Neural cell (in vitro differentiated cells): Measurements from ENCODE around the gene CYP11A1.

Source experiments
- EZH2 ChIP-seq: fragments of 200-600, 300-800 bp; shearing (Covaris generic), sonication (generic); IDR thresholded peaks from 2 replicates; pipeline ENCODE4 v1.6.1; 2014; ENCODE audit warnings: antibody characterized with exemption, low read length, borderline replicate concordance, mild to moderate bottlenecking; ENCODE audit not compliant: insufficient read depth, poor library complexity, severe bottlenecking
- TF ChIP-seq, protein P1 (sequence below): fragments of 450-650 bp; IDR thresholded peaks from 2 replicates; pipeline ENCODE4 v1.5.1; 2014; ENCODE audit warnings: antibody characterized with exemption, mild to moderate bottlenecking, moderate library complexity; ENCODE audit not compliant: poor library complexity, severe bottlenecking
- TF ChIP-seq, protein P2 (sequence below): IDR thresholded peaks from 2 replicates; pipeline ENCODE4 v1.6.1; 2012; ENCODE audit warnings: borderline replicate concordance

DNA sequence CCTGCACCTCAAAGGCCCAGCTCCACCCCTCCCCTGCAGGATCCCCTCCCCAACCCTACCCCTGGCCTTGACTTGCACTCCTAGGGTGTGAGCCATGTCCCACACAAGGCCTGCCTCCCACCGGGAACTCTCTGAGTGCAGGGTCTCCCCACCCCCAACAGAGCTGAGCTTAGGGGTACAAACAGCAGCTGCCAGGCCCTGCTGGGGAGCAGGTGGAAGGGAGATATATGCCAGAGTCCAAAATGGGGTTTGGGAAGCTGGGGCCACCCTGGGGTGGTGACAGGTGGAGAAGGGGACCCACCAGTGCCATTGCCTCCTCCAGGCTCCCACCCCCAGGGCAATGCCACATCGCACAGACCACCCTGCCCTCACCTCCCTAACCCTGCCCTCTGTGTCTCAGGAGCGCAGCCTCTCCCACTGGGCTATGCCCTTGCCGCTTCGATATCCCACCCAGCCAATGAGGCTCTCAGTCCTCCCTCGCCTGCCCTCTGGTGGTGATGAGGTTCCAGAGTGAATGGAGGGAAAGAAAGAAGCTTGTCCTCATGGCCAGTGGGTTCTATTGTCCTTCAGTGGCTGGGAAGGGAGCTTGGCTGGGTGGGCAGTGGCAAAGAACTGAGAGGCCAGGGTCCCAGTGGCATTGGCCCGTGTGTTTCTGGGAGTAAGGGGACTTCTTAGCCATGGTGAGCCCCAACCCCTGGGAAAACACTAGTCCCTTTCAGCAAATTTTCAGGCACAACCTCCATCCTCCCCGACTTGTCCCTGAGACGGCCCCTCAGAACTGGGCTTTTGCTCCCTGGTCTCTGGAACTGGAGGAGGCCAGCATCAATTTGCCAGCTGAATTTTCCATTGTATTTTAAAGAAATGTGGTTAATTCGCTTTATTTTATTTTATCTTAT lies 46.8 kb downstream of the CYP11A1 start:
- TF ChIP-seq, protein P1, sequence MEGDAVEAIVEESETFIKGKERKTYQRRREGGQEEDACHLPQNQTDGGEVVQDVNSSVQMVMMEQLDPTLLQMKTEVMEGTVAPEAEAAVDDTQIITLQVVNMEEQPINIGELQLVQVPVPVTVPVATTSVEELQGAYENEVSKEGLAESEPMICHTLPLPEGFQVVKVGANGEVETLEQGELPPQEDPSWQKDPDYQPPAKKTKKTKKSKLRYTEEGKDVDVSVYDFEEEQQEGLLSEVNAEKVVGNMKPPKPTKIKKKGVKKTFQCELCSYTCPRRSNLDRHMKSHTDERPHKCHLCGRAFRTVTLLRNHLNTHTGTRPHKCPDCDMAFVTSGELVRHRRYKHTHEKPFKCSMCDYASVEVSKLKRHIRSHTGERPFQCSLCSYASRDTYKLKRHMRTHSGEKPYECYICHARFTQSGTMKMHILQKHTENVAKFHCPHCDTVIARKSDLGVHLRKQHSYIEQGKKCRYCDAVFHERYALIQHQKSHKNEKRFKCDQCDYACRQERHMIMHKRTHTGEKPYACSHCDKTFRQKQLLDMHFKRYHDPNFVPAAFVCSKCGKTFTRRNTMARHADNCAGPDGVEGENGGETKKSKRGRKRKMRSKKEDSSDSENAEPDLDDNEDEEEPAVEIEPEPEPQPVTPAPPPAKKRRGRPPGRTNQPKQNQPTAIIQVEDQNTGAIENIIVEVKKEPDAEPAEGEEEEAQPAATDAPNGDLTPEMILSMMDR: peak; percentile 91
- TF ChIP-seq EZH2: no peak
- TF ChIP-seq, protein P2, sequence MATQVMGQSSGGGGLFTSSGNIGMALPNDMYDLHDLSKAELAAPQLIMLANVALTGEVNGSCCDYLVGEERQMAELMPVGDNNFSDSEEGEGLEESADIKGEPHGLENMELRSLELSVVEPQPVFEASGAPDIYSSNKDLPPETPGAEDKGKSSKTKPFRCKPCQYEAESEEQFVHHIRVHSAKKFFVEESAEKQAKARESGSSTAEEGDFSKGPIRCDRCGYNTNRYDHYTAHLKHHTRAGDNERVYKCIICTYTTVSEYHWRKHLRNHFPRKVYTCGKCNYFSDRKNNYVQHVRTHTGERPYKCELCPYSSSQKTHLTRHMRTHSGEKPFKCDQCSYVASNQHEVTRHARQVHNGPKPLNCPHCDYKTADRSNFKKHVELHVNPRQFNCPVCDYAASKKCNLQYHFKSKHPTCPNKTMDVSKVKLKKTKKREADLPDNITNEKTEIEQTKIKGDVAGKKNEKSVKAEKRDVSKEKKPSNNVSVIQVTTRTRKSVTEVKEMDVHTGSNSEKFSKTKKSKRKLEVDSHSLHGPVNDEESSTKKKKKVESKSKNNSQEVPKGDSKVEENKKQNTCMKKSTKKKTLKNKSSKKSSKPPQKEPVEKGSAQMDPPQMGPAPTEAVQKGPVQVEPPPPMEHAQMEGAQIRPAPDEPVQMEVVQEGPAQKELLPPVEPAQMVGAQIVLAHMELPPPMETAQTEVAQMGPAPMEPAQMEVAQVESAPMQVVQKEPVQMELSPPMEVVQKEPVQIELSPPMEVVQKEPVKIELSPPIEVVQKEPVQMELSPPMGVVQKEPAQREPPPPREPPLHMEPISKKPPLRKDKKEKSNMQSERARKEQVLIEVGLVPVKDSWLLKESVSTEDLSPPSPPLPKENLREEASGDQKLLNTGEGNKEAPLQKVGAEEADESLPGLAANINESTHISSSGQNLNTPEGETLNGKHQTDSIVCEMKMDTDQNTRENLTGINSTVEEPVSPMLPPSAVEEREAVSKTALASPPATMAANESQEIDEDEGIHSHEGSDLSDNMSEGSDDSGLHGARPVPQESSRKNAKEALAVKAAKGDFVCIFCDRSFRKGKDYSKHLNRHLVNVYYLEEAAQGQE: no peak
